Measurements from ENCODE around the gene MAPK14.

Gene MAPK14

GRCh38 chr6:36015666-36016065 is 11.9 kb upstream of the MAPK14 start:
- in situ Hi-C loops (cut with HindIII; ENCODE audit: low sequenced_read_pairs) = no loop called here
- TF ChIP-seq CTCF (IDR thresholded peaks at IDR 0.05; ENCODE audit: low read depth, low read length) = no peak
- no peak for DNase-seq (ENCODE audit: low read depth, low spot score)
- H3K4me3 ChIP-seq (ENCODE audit: low read depth, low read length) = no peak overlapping the region

DNA sequence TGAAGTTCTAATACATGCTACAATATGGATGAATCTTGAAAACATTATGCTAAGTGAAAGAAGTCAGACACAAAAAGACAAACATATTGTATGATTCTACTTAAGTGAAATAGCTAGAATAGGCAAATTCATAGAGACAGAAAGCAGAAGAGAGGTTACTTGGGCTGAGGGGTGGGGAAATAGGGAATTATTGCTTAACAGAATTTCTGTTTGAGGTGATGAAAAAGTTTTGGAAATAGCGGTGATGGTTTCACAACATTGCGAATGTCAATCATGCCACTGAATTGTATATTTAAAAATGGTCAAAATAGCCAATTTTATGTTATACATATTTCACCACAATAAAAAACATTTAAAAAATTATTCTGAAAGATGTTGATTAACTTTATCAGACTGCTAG is 9.3 kb upstream of the MAPK14 start:
- in situ Hi-C loops (cut with HindIII; ENCODE audit: low sequenced_read_pairs) = no loop called here
- TF ChIP-seq CTCF (IDR thresholded peaks at IDR 0.05; ENCODE audit: low read depth, low read length) = no peak
- H3K4me3 ChIP-seq (ENCODE audit: low read depth, low read length) = no peak overlapping the region
- DNase-seq (ENCODE audit: low read depth, low spot score) = no peak

GRCh38 chr6:36019167-36019566 is 8.4 kb upstream of the MAPK14 start:
- TF ChIP-seq CTCF (IDR thresholded peaks at IDR 0.05; ENCODE audit: low read depth, low read length) = no peak
- no peak for DNase-seq (ENCODE audit: low read depth, low spot score)
- in situ Hi-C loops (cut with HindIII; ENCODE audit: low sequenced_read_pairs) = no loop called here
- no peak overlapping the region for H3K4me3 ChIP-seq (ENCODE audit: low read depth, low read length)

DNA sequence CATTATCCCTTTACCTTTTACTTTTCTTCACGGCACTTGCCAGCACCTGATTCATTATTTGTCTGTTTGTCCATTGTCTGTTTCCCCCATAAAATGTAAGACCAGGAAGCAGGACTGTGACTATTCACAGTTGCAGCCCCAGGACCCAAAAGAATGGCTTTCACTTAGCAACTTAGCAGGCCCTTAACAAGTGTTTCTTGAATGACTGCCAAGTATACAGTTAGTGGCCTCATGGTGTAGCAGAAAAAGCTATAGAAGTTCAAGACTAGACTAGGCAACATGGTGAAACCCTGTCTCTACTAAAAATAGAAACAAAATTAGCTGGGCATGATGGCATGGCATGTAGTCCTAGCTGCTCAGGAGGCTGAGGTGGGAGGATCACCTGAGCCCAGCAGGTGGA is 7.5 kb upstream of the MAPK14 start:
- in situ Hi-C loops (cut with HindIII; ENCODE audit: low sequenced_read_pairs) = no loop called here
- no peak for TF ChIP-seq CTCF (IDR thresholded peaks at IDR 0.05; ENCODE audit: low read depth, low read length)
- no peak for DNase-seq (ENCODE audit: low read depth, low spot score)
- no peak overlapping the region for H3K4me3 ChIP-seq (ENCODE audit: low read depth, low read length)

- in situ Hi-C loops (cut with HindIII; ENCODE audit: low sequenced_read_pairs) = no loop called here
- H3K4me3 ChIP-seq (ENCODE audit: low read depth, low read length) = no peak within 1 kb of the TSS
- no peak for DNase-seq (ENCODE audit: low read depth, low spot score)
- no peak for TF ChIP-seq CTCF (IDR thresholded peaks at IDR 0.05; ENCODE audit: low read depth, low read length)
Measured at GRCh38 chr6:36023996-36024795, 3.4 kb upstream of the MAPK14 start, which contains the start of gene SLC26A8. TSS of gene SLC26A8 (minus strand) at chr6:36024641. CDS start at chr6:36019707, 4,934 bp downstream.

DNA sequence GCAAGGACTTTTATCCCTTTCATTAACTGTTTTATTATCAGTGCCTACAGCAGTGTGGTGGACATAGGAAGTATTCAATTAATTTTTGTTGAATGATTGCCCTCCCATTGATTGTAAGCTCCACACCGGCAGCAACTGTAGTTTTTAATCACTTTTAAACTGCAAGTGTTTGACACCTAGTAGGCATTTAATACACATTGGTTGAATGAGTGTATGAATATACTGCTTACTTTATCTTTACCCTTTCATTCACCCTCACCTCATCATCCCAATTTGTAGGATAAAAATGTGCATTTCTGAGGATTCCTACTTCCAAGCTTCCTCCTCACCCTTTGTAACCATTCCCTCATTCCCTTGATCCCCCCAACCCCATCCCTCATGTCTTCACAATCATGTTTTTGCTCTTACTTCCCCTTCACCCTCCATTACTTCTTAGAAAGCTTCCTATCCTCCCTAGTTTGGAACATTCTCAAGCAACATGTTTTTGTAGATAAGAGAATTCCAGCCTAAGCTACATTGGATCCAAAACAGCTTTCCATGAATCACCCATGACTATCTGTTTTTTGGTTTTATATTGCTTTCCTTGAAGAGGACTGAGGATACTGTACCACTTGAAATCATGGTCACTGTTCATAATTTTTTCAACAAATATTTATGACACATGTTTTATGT is 2.2 kb upstream of the MAPK14 start:
- in situ Hi-C loops (cut with HindIII; ENCODE audit: low sequenced_read_pairs) = no loop called here
- peak; percentile 4 for DNase-seq (ENCODE audit: low read depth, low spot score)
- no peak for TF ChIP-seq CTCF (IDR thresholded peaks at IDR 0.05; ENCODE audit: low read depth, low read length)
- no peak overlapping the region for H3K4me3 ChIP-seq (ENCODE audit: low read depth, low read length)
